Endometrial microvascular endothelial cells (primary cell): ENCODE results near the gene PPP1R10. TPM values are rescaled to one million over a fixed set of nuclear protein-coding genes. Genes with fewer than 3 reads are reported as not detected.
"Not testable (repeated sequence)": the region's sequence is repeated elsewhere in the genome, so short reads cannot be mapped to it uniquely, and the experiment has no call there.

Source experiments
- in situ Hi-C: cut with HindIII; loops from 2 replicates; pipeline ENCODE4 v1.10.0; 2017; ENCODE audit warnings: low sequenced_read_pairs, low pct_unique_long_range_greater_than_20kb; ENCODE audit errors: inconsistent ontology term
- total RNA-seq: library from RNA; depleted of rRNA; stranded (reverse); fragments of >200 nt; gene quantifications from one replicate; pipeline ENCODE4 v1.2.3, GENCODE V29; 2015; ENCODE audit errors: inconsistent ontology term

PPP1R10 gene
- total RNA-seq: 25.4 TPM

GRCh38 chr6:30616811-30617564, at the start of gene PPP1R10:
PPP1R10 (minus strand) TSS chr6:30617243; CDS start chr6:30609944, 7,299 bp downstream.
- in situ Hi-C loops: no loop called here

DNA sequence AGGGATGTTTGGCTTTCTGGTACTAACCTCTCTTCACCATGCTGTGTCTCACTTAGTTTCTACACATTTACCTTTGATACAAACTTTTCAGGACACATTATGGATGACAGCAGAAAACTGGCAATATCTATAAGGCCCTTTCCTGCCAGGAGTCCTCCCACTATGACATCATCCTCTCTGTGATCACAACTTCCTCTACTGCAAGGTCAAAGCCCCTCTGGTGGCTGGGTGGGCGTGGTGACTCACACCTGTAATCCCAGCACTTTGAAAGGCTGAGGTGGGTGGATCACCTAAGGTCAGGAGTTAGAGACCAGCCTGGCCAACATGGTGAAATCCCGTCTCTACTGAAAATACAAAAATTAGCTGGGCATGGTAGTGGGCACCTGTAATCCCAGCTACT, 49.3 kb upstream of the PPP1R10 start:
- in situ Hi-C loops: loop anchor here (10.0 kb wide), 1 partner anchor 69 kb away; no protein-coding TSS in a partner anchor

GRCh38 chr6:30664994-30665767, 48.1 kb upstream of the PPP1R10 start:
- in situ Hi-C loops: loop anchor here (10.0 kb wide), 1 partner anchor 70 kb away; no protein-coding TSS in a partner anchor

- in situ Hi-C loops: not testable (repeated sequence)
Measured at GRCh38 chr6:30657922-30658321, 40.9 kb upstream of the PPP1R10 start.

GRCh38 chr6:30657454-30657853, 40.4 kb upstream of the PPP1R10 start:
- in situ Hi-C loops: no loop called here

DNA sequence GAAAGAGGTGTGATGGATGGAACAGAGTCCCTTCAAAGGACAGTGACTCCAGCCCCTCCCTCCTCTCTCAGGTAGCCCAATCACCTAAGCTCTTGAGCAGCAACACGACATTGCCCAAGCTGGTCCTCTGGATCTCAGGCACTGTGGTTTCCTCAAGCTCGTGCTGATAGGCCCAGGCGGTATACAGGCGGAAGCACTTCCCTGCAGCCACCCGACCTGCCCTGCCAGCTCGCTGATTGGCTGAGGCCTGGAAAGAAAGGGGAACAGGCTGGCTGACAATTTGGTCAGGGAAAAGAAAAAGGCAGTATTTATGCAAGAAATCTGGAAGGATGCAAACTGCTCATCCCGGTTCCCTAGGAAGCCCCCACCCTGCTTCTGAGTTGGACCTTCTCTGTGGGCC, 39.5 kb upstream of the PPP1R10 start:
- in situ Hi-C loops: no loop called here

GRCh38 chr6:30655743-30656094, 38.7 kb upstream of the PPP1R10 start:
- in situ Hi-C loops: no loop called here

DNA sequence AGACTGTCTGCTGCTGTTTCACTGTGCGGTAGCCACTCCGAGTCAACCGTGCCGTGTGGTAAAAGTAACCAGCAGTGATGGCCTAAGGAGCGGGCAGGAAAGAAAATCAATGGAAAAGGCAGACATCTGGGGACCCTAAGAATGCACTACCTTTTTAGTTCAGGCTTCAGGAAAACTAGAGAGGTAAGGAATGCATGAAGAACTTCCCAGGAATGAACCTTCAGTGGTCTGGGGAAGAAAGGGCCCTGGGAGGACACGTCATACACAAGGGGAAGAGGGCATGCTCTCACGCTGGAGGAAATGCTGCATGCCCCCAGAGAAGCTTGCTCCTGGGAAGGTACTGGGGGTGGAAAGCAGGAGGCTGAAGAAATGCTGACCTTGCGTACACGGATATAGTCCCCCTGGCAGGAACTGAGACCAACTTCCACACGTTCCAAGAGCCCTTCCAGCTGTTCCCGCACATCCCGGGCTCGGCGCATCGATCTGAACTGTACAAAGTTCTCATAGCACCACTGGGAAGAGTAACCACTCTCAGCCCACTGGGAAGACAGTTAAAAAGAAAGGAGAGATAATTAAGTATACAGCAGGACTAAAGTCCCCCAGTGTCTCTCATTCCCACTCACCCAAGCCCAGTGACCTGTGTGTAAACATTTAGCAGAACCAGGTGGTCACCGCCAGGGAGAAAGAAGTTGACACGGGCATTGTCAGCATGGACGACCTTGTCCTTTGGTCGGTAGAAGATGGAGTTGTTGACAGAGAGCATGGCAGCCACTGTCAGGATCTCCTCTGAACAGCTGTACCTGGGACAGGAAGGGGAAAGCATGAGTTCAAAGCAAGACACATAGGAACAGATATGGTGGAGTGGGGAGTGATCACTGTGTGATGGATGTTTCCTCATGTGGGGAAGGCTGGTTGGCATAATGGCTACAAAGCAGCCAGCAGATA, 38.0 kb upstream of the PPP1R10 start:
- in situ Hi-C loops: no loop called here

GRCh38 chr6:30651143-30651542, 34.1 kb upstream of the PPP1R10 start:
- in situ Hi-C loops: no loop called here

- in situ Hi-C loops: no loop called here
Measured at GRCh38 chr6:30647242-30648116, 30.4 kb upstream of the PPP1R10 start.

- in situ Hi-C loops: no loop called here
Measured at GRCh38 chr6:30646450-30647241, 29.6 kb upstream of the PPP1R10 start, which contains the start of gene C6orf136. C6orf136 (plus strand) TSS chr6:30647133; CDS start chr6:30647232, 99 bp downstream.

DNA sequence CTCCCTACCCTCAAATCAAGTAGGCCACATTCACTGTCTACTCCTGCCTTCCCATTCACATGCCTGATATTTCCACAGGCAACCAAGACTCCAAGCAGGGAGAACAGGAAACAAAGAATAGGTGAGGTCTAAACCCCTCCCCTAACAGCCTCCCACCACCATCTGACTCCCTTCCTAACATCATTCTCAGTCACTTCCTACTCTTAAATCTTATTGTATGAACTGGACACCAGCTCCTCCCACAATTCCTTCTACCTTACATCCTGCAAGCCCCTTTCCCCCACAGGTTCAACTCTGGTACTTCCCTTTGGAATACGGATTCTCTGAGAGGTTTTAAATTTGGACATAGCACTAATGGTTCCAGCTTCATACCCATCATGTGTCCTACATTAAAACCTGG, 28.9 kb upstream of the PPP1R10 start:
- in situ Hi-C loops: no loop called here

DNA sequence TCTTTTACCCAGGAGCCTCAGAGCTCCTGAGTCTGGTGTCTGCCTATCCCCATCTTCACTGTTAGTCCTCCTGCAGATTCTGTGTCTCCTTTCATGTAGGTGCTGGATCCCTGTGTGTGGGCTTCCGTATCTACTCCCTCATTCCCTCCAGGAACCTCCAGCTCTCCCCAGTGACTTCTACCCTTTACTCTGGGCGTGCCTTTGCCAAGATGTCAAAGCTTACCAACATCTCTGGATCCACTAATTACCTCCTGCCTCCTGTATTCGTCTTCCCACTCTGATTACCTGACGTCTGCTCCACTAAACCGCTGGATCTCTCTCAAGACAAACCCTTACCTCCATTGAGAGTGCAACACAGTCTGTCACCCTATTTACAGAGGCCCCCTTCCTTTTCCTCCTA, 27.7 kb upstream of the PPP1R10 start:
- in situ Hi-C loops: no loop called here

DNA sequence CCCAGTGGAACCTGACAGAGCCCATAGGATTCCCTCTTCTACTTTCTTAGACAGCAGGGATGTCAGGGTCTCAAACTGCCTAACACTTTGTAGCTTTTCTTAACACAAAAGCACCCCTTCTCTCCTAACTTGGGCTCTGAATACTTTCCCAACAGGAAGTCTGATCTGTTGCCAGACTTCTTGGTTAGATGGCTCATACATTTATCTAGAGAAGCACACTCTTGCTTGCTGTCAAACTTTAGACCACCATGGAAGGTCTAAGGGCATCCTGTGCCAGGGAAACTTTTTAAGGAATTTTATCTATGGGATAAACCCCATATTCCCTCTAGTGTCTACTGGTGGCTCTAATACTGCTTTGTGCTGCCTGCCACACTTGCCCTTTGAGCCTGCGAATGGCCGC, 26.6 kb upstream of the PPP1R10 start:
- in situ Hi-C loops: no loop called here

GRCh38 chr6:30641048-30641447, 24.0 kb upstream of the PPP1R10 start:
- in situ Hi-C loops: no loop called here

DNA sequence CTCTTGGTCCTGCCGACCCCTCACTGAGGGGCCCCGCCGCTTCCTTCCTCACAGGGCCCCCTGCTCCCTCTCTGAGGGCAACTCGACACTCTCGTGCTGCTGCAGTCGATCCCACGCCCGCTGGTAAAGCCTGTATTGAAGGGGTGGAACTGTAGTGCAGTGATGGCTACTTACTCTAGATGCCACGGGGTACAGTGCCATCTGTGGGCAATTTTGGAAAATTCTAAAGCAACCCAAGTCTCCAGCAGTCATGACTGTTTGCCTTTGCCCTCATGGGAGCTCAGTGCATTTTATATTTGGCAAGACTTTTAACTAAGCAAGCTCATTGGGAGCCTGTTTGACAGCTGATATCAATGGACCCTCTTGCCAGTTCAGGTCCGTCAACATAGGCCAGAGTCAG, 23.4 kb upstream of the PPP1R10 start:
- in situ Hi-C loops: no loop called here

DNA sequence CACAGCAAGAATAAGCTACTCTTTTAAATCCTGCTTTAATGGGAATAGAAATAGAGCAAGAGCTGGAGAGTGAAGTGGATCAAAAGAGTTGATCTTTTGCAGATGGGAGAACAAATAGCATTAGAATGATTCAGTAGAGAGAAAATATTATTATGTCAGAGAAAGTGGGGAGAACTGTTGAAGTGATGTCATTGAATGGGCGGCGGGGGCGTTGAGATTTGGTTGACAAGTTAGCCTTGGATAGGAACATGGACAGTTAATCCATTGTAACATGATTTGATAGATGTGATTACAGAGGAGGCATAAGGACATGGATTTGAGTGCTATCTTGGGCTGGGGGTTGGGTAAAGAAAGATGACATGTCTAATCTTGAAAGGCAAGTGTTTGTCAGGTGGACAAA, 18.8 kb upstream of the PPP1R10 start:
- in situ Hi-C loops: no loop called here
